Measurements from ENCODE around the gene PTBP2.

The PTBP2 gene

DNA sequence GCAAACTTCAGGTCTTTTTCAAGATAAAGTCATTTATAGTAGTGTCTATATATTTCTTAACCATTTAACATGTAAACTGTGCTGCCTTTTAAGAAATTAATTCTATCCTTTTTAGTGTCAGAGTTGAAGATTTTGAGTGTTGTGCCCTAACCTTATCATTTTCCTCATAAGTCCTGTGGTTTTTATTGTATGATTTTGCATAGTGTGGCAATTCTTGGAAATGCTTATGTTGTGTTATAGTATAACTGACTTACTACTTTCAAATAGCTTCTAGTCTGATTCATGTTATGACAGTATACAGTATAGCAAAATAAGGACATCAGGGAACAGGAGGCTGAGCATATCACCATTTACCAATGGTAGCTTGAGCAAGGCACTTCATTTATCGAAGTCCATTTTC lies 99.1 kb downstream of the PTBP2 start:
- no peak for DNase-seq (ENCODE audit: low read depth in 3 of 3)

DNA sequence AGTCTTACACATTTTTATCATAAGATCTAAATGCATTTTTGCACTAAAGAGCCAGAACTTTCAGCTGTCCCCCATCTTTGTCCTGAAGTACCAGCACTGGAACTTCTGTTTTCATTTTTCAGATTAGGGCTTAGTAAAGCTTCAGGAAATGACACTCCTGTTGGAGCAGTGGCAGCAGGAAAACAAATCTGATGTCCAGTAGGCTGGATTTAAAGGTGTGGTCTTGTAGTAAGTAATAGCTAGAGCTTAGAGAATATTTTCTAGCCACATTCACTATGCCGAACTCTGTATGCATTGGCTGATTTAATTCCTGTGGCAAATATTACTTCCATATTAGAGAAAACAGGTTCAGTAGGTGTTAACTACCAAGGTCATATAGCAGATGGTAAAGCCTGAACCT lies 103.6 kb downstream of the PTBP2 start:
- no peak for DNase-seq (ENCODE audit: low read depth in 3 of 3)

GRCh38 chr1:96825950-96826576 lies 104.5 kb downstream of the PTBP2 start:
- no peak for DNase-seq (ENCODE audit: low read depth in 3 of 3)

GRCh38 chr1:96833376-96833775 lies 111.8 kb downstream of the PTBP2 start:
- no peak for DNase-seq (ENCODE audit: low read depth in 3 of 3)

GRCh38 chr1:96834986-96835385 lies 113.4 kb downstream of the PTBP2 start:
- DNase-seq (ENCODE audit: low read depth in 3 of 3): no peak

DNA sequence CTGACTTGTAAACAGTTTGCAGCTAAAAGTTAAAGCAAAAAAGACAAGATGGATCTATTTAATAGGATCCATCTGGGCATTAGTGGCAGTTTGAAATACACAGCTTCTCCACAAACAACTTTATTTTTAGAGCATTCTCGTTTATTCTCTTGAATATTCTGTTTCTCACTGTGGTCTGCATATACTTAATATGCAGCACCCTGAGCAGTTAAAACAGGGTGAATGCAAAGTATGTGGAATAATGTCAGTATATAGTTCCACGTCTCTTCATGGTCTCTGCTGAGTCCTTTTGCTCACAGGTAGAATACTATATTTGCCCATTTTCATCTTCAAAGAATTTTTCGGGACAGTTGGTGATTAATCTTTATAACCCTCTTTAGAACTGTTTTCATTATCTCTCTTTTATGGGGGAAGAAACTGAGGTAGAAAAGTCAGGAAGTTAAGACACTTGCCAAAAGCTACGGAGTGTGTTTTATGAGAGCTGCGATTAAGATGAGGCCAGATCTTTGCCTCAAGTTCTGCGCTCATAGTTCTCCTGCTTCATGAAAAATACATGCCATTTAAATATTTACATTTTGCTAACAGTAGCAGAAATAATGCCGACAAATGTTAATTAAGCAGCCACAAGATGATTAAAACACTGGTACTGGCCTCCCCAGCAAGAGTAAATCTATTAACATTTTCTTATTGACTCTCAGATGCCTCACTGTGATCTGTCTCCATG lies 115.6 kb downstream of the PTBP2 start:
- no peak for DNase-seq (ENCODE audit: low read depth in 3 of 3)

GRCh38 chr1:96837781-96838216 lies 116.2 kb downstream of the PTBP2 start:
- DNase-seq (ENCODE audit: low read depth in 3 of 3): no peak

GRCh38 chr1:96840396-96840795 lies 118.8 kb downstream of the PTBP2 start:
- no peak for DNase-seq (ENCODE audit: low read depth in 3 of 3)

GRCh38 chr1:96842215-96842614 lies 120.6 kb downstream of the PTBP2 start:
- DNase-seq (ENCODE audit: low read depth in 3 of 3): no peak

- no peak for DNase-seq (ENCODE audit: low read depth in 3 of 3)
Observed at GRCh38 chr1:96843196-96843595, 121.6 kb downstream of the PTBP2 start.

GRCh38 chr1:96843601-96844000 lies 122.0 kb downstream of the PTBP2 start:
- DNase-seq (ENCODE audit: low read depth in 3 of 3): no peak

DNA sequence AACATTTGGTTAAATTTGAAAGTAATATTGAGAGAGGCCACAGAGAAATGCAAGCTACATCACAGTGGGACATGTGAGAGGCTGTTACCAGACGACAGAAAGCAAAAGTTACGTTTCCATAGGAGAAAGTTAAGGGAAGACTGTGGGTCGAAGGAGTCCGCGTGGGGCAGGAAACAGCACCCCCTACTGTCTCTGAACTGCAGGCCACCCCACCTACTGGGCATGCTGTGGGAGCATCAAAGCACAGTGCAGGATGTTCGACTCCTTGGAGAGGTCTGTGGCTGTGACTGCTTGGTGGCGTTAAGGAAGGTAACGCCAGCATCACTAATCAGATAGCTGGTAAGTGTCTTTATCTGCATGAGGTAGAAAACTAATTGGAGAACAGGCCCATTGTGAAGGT lies 123.9 kb downstream of the PTBP2 start:
- DNase-seq (ENCODE audit: low read depth in 3 of 3): peak in 1 of 3 experiments; percentile 22

DNA sequence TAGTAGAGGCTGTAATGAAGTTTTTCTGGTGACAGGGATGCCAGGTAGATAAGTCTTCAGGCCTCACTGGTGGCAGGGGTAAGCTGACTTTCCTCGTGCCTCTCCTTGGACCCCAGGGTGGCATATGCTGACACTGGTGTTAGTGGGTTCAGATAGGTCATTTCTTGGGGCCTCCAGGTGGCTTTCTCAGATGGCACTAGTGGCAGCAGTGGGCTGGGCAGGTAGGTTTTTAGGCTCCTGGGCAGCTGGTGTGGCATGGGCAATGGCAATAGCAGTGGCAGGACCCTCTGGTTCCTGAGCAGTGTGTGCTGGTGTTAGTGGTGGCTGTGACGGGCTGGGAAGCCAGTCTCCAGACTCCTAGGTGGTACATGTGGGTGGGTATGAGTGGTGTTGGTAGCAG lies 140.3 kb downstream of the PTBP2 start:
- DNase-seq (ENCODE audit: low read depth in 3 of 3): no peak

DNA sequence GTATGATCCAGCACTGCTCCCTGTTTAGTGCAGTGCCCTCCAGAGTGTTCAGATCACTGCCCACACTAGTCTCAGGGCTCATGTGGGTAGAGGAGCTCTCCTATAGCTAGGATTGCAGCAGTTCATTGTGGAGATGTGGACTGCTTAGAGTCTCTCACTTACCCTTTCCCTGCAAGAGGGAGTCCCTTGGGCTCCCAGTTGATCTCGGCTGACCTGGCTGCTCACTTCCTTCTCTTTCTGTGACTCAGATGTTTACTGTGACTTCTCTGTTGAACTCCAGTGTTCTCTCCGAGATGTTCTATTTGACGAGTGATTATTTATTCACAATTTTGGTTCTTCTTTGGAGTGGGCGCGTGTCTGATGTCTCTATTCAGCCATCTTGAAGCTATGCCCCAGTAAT lies 141.9 kb downstream of the PTBP2 start:
- no peak for DNase-seq (ENCODE audit: low read depth in 3 of 3)
